Karpas-422 (cell line): ENCODE measurements around the gene KRT10. TPM values are rescaled to one million over a fixed set of nuclear protein-coding genes. Genes with fewer than 3 reads are reported as not detected.

Experiments
- DNase-seq: peaks from one replicate; pipeline ENCODE4 v3.0.0-alpha.2; 2015
- H2AFZ ChIP-seq: fragments of 200-600 bp; sonication (generic); 2 replicates; pipeline ENCODE4 v1.6.1; 2014; ENCODE audit warnings: antibody characterized with exemption, low read length, mixed read lengths
- H3K27ac ChIP-seq: fragments of 200-600 bp; sonication (generic); 2 replicates; pipeline ENCODE4 v1.5.1; 2014; ENCODE audit warnings: mild to moderate bottlenecking, low read length, moderate library complexity
- H3K27me3 ChIP-seq: fragments of 200-600 bp; sonication (generic); 2 replicates; pipeline ENCODE4 v1.6.1; 2014; ENCODE audit warnings: low read length, mixed read lengths
- H3K36me3 ChIP-seq: fragments of 200-600 bp; sonication (generic); 2 replicates; pipeline ENCODE4 v1.6.1; 2014; ENCODE audit warnings: low read length, mixed read lengths; ENCODE audit not compliant: insufficient read depth
- H3K4me1 ChIP-seq: fragments of 200-600 bp; sonication (generic); 2 replicates; pipeline ENCODE4 v1.6.1; 2014; ENCODE audit warnings: mild to moderate bottlenecking, low read length, mixed read lengths
- H3K4me2 ChIP-seq: fragments of 200-600 bp; sonication (generic); 2 replicates; pipeline ENCODE4 v1.6.1; 2014; ENCODE audit warnings: low read length, low read depth, mild to moderate bottlenecking; ENCODE audit not compliant: poor library complexity, severe bottlenecking
- H3K4me3 ChIP-seq: fragments of 200-600 bp; sonication (generic); 2 replicates; pipeline ENCODE4 v1.5.1; 2014; ENCODE audit warnings: mild to moderate bottlenecking, antibody characterized with exemption, low read length, mixed read lengths
- H3K79me2 ChIP-seq: fragments of 200-600 bp; sonication (generic); 2 replicates; pipeline ENCODE4 v1.6.1; 2014; ENCODE audit warnings: mild to moderate bottlenecking, low read length, mixed read lengths
- H3K9ac ChIP-seq: fragments of 200-600 bp; sonication (generic); 2 replicates; pipeline ENCODE4 v1.6.0; 2014; ENCODE audit warnings: low read length
- H3K9me2 ChIP-seq: fragments of 200-600 bp; sonication (generic), shearing (Covaris generic); replicated peaks from 2 replicates; pipeline ENCODE4 v1.6.0; 2014; ENCODE audit warnings: mild to moderate bottlenecking, low read length, moderate library complexity; ENCODE audit not compliant: insufficient read depth
- H3K9me3 ChIP-seq: fragments of 300-700, 200-600 bp; sonication (generic); 2 replicates; pipeline ENCODE4 v1.6.1; 2014; ENCODE audit warnings: low read length, mixed read lengths
- H4K20me1 ChIP-seq: fragments of 200-600 bp; sonication (generic); 2 replicates; pipeline ENCODE4 v1.6.1; 2014; ENCODE audit warnings: mild to moderate bottlenecking, antibody characterized with exemption, low read length, low read depth; ENCODE audit not compliant: insufficient read depth
- total RNA-seq: library from RNA; depleted of rRNA; stranded (reverse); fragments of >200 nt; shearing (Covaris generic); gene quantifications from 2 replicates; pipeline ENCODE4 v1.2.3, GENCODE V29; 2014; ENCODE audit warnings: low replicate concordance

Gene KRT10
- total RNA-seq, 1 experiment from 2014 or later = 14.9 TPM

- no peak overlapping the region for H3K9ac ChIP-seq
- no peak overlapping the region for H3K27ac ChIP-seq
- H3K79me2 ChIP-seq = no peaks in the 10 kb centered on the region
- H3K4me2 ChIP-seq = no peak overlapping the region
- no peak for DNase-seq
- H2AFZ ChIP-seq = no peak overlapping the region
- H3K36me3 ChIP-seq = no peaks in the 10 kb centered on the region
- H3K9me3 ChIP-seq = no peaks in the 10 kb centered on the region
- H3K4me1 ChIP-seq = peaks cover 3% of the 10 kb centered on the region; the same call in 1 of the 2 replicates
- no peaks in the 10 kb centered on the region for H3K9me2 ChIP-seq
- H3K4me3 ChIP-seq = no peak overlapping the region
- H3K27me3 ChIP-seq = no peaks in the 10 kb centered on the region
- no peaks in the 10 kb centered on the region for H4K20me1 ChIP-seq
These were observed 12.5 kb downstream of the KRT10 start for GRCh38 chr17:40809721-40810421.

DNA sequence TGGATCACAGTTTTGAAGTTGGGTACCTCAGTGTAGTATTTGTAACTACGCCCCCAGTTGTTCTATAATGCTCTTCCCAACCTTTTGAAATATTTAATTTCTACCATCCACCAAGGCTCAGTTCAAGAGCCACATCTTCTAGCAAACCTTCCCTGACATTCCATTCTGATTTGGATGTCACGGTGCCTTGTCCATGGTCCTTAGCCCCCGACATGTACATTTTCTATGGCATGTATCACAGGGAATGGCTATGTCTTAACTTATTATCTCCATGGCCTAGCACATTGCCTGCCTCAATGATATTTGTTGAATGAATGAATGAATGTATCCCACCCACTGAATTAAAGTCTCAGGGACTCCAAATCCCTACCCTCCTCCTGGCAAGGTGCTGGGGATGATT lies 16.3 kb downstream of the KRT10 start:
- Histone ChIP-seq H3K9me3 (no peaks in the 10 kb centered on the region), H3K9ac (no peak overlapping the region), H3K9me2 (no peaks in the 10 kb centered on the region), H3K27ac (no peak overlapping the region), H3K4me3 (no peak overlapping the region), H3K4me1 (peaks cover 3% of the 10 kb centered on the region; the same call in 1 of the 2 replicates), H3K36me3 (no peaks in the 10 kb centered on the region), H3K4me2 (no peak overlapping the region), H2AFZ (no peak overlapping the region), H4K20me1 (no peaks in the 10 kb centered on the region), H3K27me3 (no peaks in the 10 kb centered on the region), H3K79me2 (no peaks in the 10 kb centered on the region)
- DNase-seq = no peak

- Histone ChIP-seq H3K4me2 (no peak overlapping the region), H3K4me1 (peaks cover 3% of the 10 kb centered on the region; the same call in 1 of the 2 replicates), H3K9ac (no peak overlapping the region), H3K4me3 (no peak overlapping the region), H3K27me3 (no peaks in the 10 kb centered on the region), H3K36me3 (no peaks in the 10 kb centered on the region), H4K20me1 (no peaks in the 10 kb centered on the region), H3K9me3 (no peaks in the 10 kb centered on the region), H3K9me2 (no peaks in the 10 kb centered on the region), H3K27ac (no peak overlapping the region), H3K79me2 (no peaks in the 10 kb centered on the region), H2AFZ (no peak overlapping the region)
- peak; percentile 90 for DNase-seq
These were observed 18.8 kb downstream of the KRT10 start for GRCh38 chr17:40803617-40804082.

GRCh38 chr17:40801157-40801556 lies 21.3 kb downstream of the KRT10 start:
- no peak for DNase-seq
- no peaks in the 10 kb centered on the region for H3K4me1 ChIP-seq
- H3K4me3 ChIP-seq = no peak overlapping the region
- no peaks in the 10 kb centered on the region for H3K9me3 ChIP-seq
- H3K4me2 ChIP-seq = no peak overlapping the region
- no peaks in the 10 kb centered on the region for H3K9me2 ChIP-seq
- H3K27ac ChIP-seq = no peak overlapping the region
- no peaks in the 10 kb centered on the region for H3K27me3 ChIP-seq
- no peaks in the 10 kb centered on the region for H3K79me2 ChIP-seq
- no peak overlapping the region for H3K9ac ChIP-seq
- no peaks in the 10 kb centered on the region for H3K36me3 ChIP-seq
- no peak overlapping the region for H2AFZ ChIP-seq
- no peaks in the 10 kb centered on the region for H4K20me1 ChIP-seq

GRCh38 chr17:40800381-40800780 lies 22.0 kb downstream of the KRT10 start:
- H3K36me3 ChIP-seq = no peaks in the 10 kb centered on the region
- H4K20me1 ChIP-seq = no peaks in the 10 kb centered on the region
- H3K27ac ChIP-seq = no peak overlapping the region
- H2AFZ ChIP-seq = no peak overlapping the region
- H3K4me1 ChIP-seq = no peaks in the 10 kb centered on the region
- no peaks in the 10 kb centered on the region for H3K27me3 ChIP-seq
- no peaks in the 10 kb centered on the region for H3K9me2 ChIP-seq
- no peak for DNase-seq
- no peaks in the 10 kb centered on the region for H3K9me3 ChIP-seq
- H3K79me2 ChIP-seq = no peaks in the 10 kb centered on the region
- no peak overlapping the region for H3K4me3 ChIP-seq
- H3K9ac ChIP-seq = no peak overlapping the region
- no peak overlapping the region for H3K4me2 ChIP-seq

GRCh38 chr17:40799859-40800258 lies 22.6 kb downstream of the KRT10 start, which contains the start of gene KRT28:
KRT28 (minus strand) TSS chr17:40799959; CDS start chr17:40799893, 66 bp downstream.
- H3K27me3 ChIP-seq = no peaks in the 10 kb centered on the region
- H3K9me3 ChIP-seq = no peaks in the 10 kb centered on the region
- no peak within 1 kb of the TSS for H3K27ac ChIP-seq
- H3K79me2 ChIP-seq = no peaks in the 10 kb centered on the region
- no peaks in the 10 kb centered on the region for H3K36me3 ChIP-seq
- H2AFZ ChIP-seq = no peak within 1 kb of the TSS
- H4K20me1 ChIP-seq = no peaks in the 10 kb centered on the region
- H3K4me3 ChIP-seq = no peak within 1 kb of the TSS
- H3K4me1 ChIP-seq = no peaks in the 10 kb centered on the region
- H3K4me2 ChIP-seq = no peak within 1 kb of the TSS
- no peaks in the 10 kb centered on the region for H3K9me2 ChIP-seq
- DNase-seq = no peak
- H3K9ac ChIP-seq = no peak within 1 kb of the TSS

DNA sequence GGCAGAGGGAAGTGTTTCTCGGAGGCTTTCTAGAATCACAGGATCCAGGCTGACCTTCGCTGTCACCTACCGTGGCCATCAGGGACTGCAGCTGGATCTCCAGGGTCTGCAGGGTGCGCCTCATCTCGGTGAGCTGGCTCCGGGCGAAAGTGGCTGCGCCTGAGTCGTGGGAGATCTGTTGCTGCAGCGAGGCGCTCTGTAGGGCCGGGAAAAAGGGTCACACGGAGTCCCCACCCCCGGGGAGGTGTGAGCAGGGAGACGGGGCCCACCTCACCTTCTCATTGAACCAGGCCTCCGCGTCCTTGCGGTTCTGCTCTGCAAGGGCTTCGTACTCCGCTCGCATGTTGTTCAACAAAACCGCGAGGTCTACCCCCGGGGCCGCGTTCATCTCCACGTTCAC lies 25.6 kb downstream of the KRT10 start:
- Histone ChIP-seq H3K4me3 (no peak overlapping the region), H3K4me1 (no peaks in the 10 kb centered on the region), H3K9me2 (no peaks in the 10 kb centered on the region), H3K4me2 (no peak overlapping the region), H3K79me2 (no peaks in the 10 kb centered on the region), H3K36me3 (no peaks in the 10 kb centered on the region), H3K27me3 (no peaks in the 10 kb centered on the region), H3K9me3 (no peaks in the 10 kb centered on the region), H4K20me1 (no peaks in the 10 kb centered on the region), H3K9ac (no peak overlapping the region), H3K27ac (no peak overlapping the region), H2AFZ (no peak overlapping the region)
- DNase-seq = no peak

- Histone ChIP-seq H3K4me1 (no peaks in the 10 kb centered on the region), H3K27me3 (no peaks in the 10 kb centered on the region), H4K20me1 (no peaks in the 10 kb centered on the region), H3K9me3 (no peaks in the 10 kb centered on the region), H3K79me2 (no peaks in the 10 kb centered on the region), H3K36me3 (no peaks in the 10 kb centered on the region), H3K4me2 (no peak overlapping the region), H2AFZ (no peak overlapping the region), H3K9ac (no peak overlapping the region), H3K4me3 (no peak overlapping the region), H3K9me2 (no peaks in the 10 kb centered on the region), H3K27ac (no peak overlapping the region)
- no peak for DNase-seq
These were observed 27.3 kb downstream of the KRT10 start for GRCh38 chr17:40795019-40795667.
